HUES6 (cell line): ENCODE measurements around the gene TINAGL1.

Experiments used
- H3K27ac ChIP-seq: 2 replicates; pipeline ENCODE4 v1.7.0; 2013; ENCODE audit warnings: low read depth, mild to moderate bottlenecking, low read length, inconsistent platforms
- H3K27me3 ChIP-seq: 2 replicates; pipeline ENCODE4 v1.6.1; 2013; ENCODE audit warnings: low read length; ENCODE audit not compliant: control insufficient read depth, insufficient read depth
- H3K36me3 ChIP-seq: 2 replicates; pipeline ENCODE4 v1.6.1; 2013; ENCODE audit warnings: low read length; ENCODE audit not compliant: control insufficient read depth, insufficient read depth
- H3K4me1 ChIP-seq: 2 replicates; pipeline ENCODE4 v1.6.1; 2013; ENCODE audit warnings: low read length; ENCODE audit not compliant: control insufficient read depth, insufficient read depth
- H3K4me3 ChIP-seq: 2 replicates; pipeline ENCODE4 v1.5.1; 2013; ENCODE audit warnings: low read depth, low read length
- H3K9ac ChIP-seq: one replicate; pipeline ENCODE4 v1.6.1; 2013; ENCODE audit warnings: mild to moderate bottlenecking, low read length
- H3K9me3 ChIP-seq: 2 replicates; pipeline ENCODE4 v1.6.1; 2013; ENCODE audit warnings: low read depth, low read length; ENCODE audit not compliant: control insufficient read depth, insufficient read depth

The TINAGL1 gene

DNA sequence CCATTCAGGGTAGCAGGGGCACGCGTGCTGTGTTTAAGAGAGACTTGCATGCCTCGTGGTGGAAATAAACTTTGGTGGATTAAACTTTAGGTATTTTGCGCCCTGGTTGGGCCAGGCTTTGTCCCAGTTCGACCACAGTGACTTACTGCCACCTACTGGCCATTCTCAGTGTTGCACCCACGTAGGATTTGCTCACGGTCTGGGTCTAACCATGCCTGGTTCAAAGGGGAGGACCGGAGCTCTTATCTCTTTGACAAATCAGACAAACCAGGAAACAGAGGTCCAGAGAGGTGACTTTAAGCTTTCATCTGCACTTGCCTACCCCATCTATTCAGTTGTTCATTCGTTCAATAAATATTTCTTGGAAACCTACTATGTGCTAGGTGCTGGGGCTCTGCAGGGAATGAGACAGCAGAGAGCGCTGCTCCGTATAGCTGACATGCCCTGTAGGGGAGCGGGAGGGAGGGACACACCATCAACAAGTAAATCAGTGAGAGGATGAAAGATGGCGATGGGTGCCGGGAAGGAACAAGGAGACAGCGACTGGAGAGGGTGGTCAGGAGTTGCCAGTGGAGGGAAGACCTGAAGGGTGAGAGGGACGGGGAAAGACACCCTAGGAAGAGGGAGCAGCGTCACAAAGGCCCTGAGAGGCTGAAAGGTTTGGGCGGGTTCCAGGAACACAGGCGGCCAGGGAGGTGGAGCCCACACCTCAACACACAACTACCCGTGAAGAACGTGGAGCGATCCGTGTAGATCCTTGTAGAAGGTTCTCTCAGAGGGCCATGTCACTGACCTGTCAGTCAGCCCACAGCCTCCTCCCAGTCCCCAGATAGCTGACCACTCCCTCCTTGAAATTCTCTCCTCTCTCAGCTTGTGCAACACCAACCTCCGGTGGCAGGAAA is 27.2 kb upstream of the TINAGL1 start:
- no peak overlapping the region for H3K27ac ChIP-seq
- no peaks in the 10 kb centered on the region for H3K36me3 ChIP-seq
- H3K4me3 ChIP-seq, result peak overlapping the region; percentile 71
- H3K4me1 ChIP-seq, result peaks cover 4% of the 10 kb centered on the region; the same call in 1 of the 2 replicates
- H3K27me3 ChIP-seq, result no peaks in the 10 kb centered on the region
- H3K9ac ChIP-seq, result peak overlapping the region; percentile 74
- H3K9me3 ChIP-seq, result no peaks in the 10 kb centered on the region

DNA sequence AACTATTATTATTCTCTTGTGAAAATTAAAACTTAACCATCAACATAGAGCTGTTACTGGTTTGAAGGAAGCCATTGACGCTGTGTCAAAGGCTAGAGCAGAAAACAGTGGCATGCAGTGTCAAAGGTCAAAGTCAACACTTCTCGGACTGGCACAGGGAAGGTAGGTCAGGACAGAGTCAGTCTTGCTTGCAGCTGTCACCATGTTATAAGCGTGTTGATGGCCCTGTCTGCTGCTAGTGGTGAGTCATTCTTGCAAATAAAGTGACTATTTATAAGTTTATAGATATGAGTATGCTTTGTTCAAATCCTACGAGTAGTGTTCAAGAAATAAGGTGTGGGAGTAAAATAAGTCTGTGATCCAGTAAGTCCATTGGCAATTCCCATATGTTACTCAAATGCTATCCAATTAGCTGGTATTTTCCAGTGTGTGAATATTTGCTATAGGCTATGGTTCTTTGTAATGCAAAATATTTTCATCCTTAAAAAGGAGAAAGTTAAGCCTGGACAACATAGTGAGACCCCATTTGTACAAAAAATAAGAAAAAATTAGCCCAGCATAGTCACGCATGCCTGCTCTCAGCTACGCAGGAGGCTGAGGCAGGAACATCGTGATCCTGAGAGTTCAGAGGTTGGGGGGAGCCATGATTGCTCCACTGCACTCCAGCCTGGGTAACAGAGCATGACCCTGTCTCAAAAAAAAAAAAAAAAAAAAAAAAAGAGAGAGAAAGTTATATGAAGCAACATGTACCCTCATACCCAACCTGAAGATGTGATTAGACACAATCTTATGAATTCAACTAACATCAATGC is 26.3 kb upstream of the TINAGL1 start:
- H3K4me1 ChIP-seq, result peaks cover 4% of the 10 kb centered on the region; the same call in 1 of the 2 replicates
- no peaks in the 10 kb centered on the region for H3K9me3 ChIP-seq
- no peak overlapping the region for H3K9ac ChIP-seq
- peak overlapping the region; percentile 71 for H3K4me3 ChIP-seq
- no peaks in the 10 kb centered on the region for H3K27me3 ChIP-seq
- no peak overlapping the region for H3K27ac ChIP-seq
- no peaks in the 10 kb centered on the region for H3K36me3 ChIP-seq

DNA sequence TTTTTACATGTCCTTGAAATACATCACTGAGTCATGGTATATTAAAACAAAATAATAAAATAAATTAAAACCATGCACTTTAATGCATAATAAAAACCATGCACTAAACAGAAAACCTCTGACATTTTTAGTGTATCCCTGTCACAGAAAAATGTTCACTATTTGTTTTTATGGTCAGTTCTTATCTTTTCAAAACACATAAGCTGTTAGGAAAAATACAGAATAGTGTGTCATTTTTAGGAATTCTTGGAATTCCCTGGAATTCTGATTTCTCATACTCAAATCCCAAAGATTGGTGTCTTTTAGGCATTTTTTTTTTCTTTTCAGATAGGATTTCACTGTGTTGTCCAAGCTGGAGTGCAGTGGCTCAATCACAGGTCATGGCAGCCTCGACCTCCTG is 25.1 kb upstream of the TINAGL1 start:
- peaks cover 4% of the 10 kb centered on the region; the same call in 1 of the 2 replicates for H3K4me1 ChIP-seq
- H3K36me3 ChIP-seq, result no peaks in the 10 kb centered on the region
- H3K9me3 ChIP-seq, result no peaks in the 10 kb centered on the region
- no peak overlapping the region for H3K4me3 ChIP-seq
- no peak overlapping the region for H3K9ac ChIP-seq
- no peaks in the 10 kb centered on the region for H3K27me3 ChIP-seq
- no peak overlapping the region for H3K27ac ChIP-seq

DNA sequence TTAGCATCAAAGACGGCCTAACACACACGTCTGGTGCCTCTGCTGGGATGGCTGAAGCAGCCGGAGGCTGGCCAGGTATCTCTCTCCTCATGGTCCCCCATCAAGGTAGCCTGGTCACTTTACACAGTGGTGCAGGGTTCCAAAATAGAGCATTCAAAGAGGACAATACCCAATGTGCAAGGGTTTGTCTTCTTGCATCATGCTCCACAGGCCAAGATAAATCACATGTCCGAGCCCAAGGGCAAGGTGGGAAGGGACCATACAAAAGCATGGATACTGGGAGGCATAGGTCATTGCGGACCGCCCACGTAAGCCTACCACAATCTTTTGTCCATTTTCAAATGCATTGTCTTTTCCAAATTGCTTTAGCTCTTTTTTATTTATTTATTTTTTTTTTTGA is 23.8 kb upstream of the TINAGL1 start:
- H3K9ac ChIP-seq, result no peak overlapping the region
- H3K4me3 ChIP-seq, result no peak overlapping the region
- H3K27ac ChIP-seq, result no peak overlapping the region
- no peaks in the 10 kb centered on the region for H3K9me3 ChIP-seq
- H3K4me1 ChIP-seq, result peaks cover 4% of the 10 kb centered on the region; the same call in 1 of the 2 replicates
- H3K36me3 ChIP-seq, result no peaks in the 10 kb centered on the region
- no peaks in the 10 kb centered on the region for H3K27me3 ChIP-seq

DNA sequence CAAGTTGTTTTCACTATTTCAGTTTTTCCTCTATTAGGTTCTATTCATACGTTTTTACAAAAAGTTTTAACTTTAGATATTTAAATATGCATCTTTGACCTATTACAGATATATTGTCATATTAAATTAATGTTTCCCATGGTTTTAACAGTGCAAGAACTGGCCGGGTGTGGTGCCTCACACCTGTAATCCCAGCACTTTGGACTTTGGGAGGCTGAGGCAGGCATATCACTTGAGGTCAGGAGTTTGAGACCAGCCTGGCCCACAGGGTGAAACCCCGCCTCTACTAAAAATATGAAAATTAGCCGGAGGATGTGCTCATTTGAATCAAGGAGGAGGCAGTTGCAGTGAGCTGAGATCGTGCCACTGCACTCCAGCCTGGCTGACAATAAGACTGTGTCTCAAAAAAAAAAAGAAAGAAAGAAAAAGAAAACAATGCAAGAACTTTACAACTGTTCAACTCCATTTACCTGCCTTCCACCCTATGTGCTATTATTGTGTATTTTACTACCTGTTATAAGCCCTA is 19.8 kb upstream of the TINAGL1 start:
- Histone ChIP-seq H3K9ac (no peak overlapping the region), H3K4me1 (no peaks in the 10 kb centered on the region), H3K27ac (no peak overlapping the region), H3K4me3 (no peak overlapping the region), H3K27me3 (no peaks in the 10 kb centered on the region), H3K9me3 (no peaks in the 10 kb centered on the region), H3K36me3 (no peaks in the 10 kb centered on the region)

DNA sequence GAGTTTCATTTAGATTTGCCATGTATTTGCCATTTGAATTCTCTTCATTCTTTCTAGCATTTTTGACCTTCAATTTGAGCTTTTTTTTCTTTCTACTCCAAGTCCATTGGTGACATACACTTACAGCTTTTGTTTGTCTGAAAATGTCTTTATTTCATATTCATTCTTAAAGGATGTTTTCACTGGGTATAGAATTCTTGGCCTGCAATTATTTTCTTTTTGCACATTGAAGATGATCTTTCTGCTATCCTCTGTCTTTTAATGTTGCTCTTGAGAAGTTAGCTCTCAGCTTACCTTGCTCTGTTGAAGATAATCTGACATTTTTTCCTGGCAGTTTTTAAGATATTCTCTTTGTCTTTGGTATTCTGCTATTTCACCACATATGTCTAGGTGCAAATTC is 16.6 kb upstream of the TINAGL1 start:
- H3K4me1 ChIP-seq, result peaks cover 19% of the 10 kb centered on the region
- no peak overlapping the region for H3K9ac ChIP-seq
- H3K36me3 ChIP-seq, result no peaks in the 10 kb centered on the region
- no peak overlapping the region for H3K4me3 ChIP-seq
- H3K9me3 ChIP-seq, result no peaks in the 10 kb centered on the region
- no peak overlapping the region for H3K27ac ChIP-seq
- no peaks in the 10 kb centered on the region for H3K27me3 ChIP-seq

DNA sequence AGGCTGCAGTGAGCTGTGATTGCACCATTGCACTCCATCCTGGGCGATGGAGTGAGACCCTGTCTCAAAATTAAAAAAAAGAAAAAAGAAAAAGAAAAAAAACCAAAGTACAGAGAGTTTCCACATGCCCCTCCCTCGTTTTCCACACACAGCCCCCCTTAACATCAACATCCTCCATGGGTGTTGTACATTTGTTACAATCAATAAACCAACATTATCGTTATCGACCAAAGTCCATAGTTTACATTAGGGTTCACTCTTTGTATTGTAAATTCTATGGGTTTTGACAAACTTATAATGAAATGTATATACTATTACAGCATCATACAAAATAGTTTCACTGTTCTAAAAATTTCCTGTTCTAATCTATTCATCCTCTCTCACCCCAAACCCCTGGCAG is 15.9 kb upstream of the TINAGL1 start:
- no peak overlapping the region for H3K27ac ChIP-seq
- no peak overlapping the region for H3K4me3 ChIP-seq
- no peaks in the 10 kb centered on the region for H3K36me3 ChIP-seq
- H3K4me1 ChIP-seq, result peaks cover 19% of the 10 kb centered on the region
- no peak overlapping the region for H3K9ac ChIP-seq
- no peaks in the 10 kb centered on the region for H3K27me3 ChIP-seq
- H3K9me3 ChIP-seq, result no peaks in the 10 kb centered on the region

DNA sequence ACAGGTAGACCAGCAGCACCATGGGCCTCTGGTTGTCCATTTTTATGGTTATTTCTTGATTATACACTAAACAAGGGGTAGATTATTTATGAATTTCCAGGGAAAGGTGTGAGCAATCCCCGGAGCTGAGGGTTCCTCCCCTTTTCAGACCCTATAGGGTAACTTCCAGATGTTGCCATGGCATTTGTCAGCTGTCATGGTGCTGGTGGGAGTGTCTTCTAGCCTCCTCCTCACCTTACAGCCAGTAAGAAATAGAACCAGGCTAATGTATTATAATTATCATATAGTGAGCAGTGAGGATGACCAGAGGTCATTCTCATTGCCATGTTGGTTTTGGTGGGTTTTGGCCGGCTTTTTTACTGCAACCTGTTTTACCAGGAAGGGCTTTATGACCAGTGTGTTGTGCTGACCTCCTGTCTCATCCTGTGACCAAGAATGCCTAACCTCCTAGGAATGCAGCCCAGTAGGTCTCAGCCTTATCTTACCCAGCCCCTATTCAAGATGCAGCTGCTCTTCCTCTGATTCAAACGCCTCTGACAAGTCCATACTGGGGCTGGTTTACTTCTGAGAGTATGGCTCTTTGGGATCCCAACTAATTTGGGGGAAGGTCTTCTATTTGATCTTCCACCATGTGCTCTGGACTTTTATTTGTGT is 13.5 kb upstream of the TINAGL1 start:
- H3K9ac ChIP-seq, result no peak overlapping the region
- H3K27ac ChIP-seq, result peak overlapping the region; percentile 1; the same call in 1 of the 2 replicates
- no peak overlapping the region for H3K4me3 ChIP-seq

DNA sequence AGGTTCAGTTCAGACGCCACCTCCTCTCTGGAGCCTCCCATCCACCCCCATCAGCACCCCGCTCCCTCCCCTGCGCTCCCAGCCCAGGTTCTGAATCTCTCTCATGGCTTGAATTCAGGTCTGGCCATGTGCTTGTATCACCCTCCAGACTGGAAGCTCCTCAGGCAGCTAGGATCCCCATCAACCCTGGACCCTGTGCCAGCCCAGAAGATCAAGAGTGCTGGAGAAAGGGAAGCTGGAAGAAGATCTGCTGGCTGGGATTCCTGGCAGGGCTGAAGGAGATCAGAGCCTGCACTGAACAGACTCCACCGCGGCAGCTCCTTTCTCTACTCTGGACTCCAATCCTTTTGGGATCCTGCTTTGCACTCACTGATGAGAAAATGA is 11.7 kb upstream of the TINAGL1 start:
- Histone ChIP-seq H3K27ac (no peak overlapping the region), H3K27me3 (no peaks in the 10 kb centered on the region; the same call in 1 of the 2 replicates), H3K4me1 (peaks cover 19% of the 10 kb centered on the region), H3K9ac (no peak overlapping the region), H3K9me3 (no peaks in the 10 kb centered on the region), H3K4me3 (no peak overlapping the region), H3K36me3 (no peaks in the 10 kb centered on the region)

More for the DNA sequence above, 13.5 kb upstream of the TINAGL1 start:
- no peaks in the 10 kb centered on the region for H3K36me3 ChIP-seq
- H3K4me1 ChIP-seq, result peaks cover 19% of the 10 kb centered on the region
- no peaks in the 10 kb centered on the region for H3K27me3 ChIP-seq
- H3K9me3 ChIP-seq, result no peaks in the 10 kb centered on the region

DNA sequence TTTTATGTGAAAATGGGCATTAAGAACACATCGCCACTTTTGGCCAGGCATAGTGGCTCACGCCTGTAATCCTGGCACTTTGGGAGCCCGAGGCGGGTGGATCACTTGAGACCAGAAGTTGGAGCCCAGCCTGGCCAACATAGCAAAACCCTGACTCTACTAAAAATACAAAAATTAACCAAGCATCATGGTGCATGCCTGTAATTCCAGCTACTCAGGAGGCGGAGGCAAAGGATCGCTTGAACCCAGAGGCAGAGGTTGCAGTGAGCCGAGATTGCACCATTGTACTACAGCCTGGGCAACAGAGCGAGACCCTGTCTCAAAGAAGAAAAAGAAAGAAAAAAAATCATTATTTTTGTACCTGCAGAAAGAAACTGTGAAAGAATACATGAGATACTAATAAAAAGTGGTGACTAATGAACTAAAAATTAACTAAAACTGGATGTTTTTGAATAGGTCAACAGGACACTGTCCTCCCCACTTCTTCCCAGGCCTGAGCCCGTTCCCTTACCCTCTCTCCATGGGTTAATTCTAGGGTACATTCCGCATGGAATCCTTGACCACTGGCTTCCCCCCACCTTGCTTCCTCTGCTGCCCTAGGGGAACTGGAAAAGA is 8.3 kb upstream of the TINAGL1 start:
- no peak overlapping the region for H3K4me3 ChIP-seq
- H3K9me3 ChIP-seq, result no peaks in the 10 kb centered on the region
- no peak overlapping the region for H3K9ac ChIP-seq
- H3K36me3 ChIP-seq, result no peaks in the 10 kb centered on the region
- no peak overlapping the region for H3K27ac ChIP-seq
- H3K27me3 ChIP-seq, result no peaks in the 10 kb centered on the region; the same call in 1 of the 2 replicates
- H3K4me1 ChIP-seq, result peaks cover 10% of the 10 kb centered on the region
